NK-92 (cell line): ENCODE data around the gene CSN1S1.
"Not testable (repeated sequence)": the region's sequence is repeated elsewhere in the genome, so short reads cannot be mapped to it uniquely, and the experiment has no call there.

ENCODE experiments used
- DNase-seq: peaks from one replicate; lab custom pipeline; 2025; ENCODE audit not compliant: unreplicated experiment; lab: John Stamatoyannopoulos, UW

CSN1S1 gene, protein sequence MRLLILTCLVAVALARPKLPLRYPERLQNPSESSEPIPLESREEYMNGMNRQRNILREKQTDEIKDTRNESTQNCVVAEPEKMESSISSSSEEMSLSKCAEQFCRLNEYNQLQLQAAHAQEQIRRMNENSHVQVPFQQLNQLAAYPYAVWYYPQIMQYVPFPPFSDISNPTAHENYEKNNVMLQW

GRCh38 chr4:69930768-69931167 lies at the start of gene CSN1S1:
CSN1S1 (plus strand) TSS chr4:69931068; CDS start chr4:69932556, 1,488 bp downstream.
- DNase-seq: no peak

GRCh38 chr4:69881173-69881773 lies 49.6 kb upstream of the CSN1S1 start:
- no peak for DNase-seq

- DNase-seq: no peak
Measured at GRCh38 chr4:69882150-69882549, 48.7 kb upstream of the CSN1S1 start.

DNA sequence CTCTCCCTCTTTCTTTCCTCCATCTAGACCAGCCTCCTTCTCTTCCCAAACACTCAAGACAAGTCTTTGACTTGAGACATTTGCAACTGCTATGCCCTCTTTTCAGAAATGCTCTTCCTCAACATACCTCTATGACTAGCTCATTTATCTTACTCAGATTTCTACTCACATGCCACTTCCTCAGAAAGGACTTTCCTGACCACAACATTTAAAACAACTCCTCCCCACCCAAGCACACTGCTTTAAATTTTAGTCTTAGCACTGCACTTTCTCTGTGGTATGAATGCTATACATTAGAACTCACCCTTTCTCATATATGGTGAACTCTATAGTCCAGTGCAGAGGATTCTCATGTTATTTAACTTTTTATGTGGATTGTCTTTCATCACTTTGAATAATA lies 42.5 kb upstream of the CSN1S1 start:
- no peak for DNase-seq

DNA sequence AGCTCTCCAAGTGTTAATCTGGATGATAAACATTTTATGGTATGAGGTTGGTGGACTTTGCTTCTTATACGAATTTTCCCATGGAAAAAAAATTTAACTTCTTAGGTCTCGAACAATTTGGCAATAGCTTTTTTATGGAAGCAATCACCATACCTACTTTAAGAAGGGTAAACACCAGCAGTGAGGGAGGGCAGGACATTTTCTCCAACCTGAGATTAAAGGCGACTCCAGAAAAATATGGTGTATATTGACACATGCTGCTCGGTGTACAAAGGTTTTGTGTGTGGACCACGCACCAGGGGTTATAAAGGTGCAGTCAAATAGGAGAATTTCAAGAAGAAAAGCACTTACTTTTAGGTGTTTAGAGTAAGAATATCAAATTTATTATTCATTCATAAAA lies 36.7 kb upstream of the CSN1S1 start:
- no peak for DNase-seq

DNA sequence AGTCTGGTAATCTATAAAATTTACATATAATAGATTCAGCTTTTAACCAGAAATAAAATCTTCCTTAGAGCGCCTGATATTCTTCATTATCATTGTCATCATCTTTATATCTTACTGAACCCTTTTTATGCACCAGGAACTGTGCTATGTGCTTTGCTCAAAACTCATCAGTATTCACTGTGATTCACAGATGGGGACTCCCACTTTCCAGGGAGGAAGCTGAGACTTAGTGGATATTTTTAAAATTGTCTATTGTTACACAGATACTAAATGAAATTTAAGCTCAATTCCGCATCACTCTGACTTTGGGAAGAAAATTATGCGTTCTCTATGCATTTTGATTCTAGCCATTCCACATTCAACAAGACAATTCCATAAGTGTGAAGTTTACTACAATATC lies 36.1 kb upstream of the CSN1S1 start:
- DNase-seq: no peak

- no peak for DNase-seq
Measured at GRCh38 chr4:69896530-69897116, 34.2 kb upstream of the CSN1S1 start.

DNA sequence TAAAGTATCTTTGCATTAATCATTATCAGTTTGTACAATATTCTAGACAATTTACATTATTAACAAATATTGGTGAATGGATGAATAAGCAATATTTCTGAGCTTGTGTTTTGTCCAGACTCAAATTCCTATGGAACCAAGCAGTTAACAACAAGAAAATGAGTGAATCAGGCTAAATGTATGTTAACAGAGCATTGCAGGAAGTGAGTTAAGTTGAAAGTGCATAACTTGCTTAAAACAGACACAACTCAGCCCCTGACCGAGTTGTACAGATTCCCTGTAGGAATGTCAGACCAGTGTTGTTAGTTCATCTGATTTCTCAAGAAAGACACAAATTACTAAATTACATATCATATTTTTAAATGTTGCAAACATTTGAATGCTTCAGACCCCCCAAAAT lies 23.7 kb upstream of the CSN1S1 start:
- no peak for DNase-seq

DNA sequence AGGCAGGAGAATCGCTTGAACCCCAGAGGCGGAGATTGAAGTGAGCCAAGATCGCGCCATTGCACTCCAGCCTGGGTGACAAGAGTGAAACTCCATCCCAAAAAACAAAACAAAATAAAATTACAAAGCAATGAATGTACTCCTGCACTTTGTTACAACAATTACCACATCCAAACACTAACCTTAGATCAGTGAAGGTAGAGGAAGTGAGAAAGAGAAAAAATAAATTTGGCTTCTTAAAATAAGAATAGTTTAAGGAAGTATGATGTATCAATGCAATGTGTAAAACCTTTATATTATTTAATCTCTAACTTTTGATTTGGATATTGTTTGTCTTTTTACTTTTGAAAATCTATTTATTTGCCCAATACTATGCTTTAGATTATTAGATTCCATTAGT lies 21.7 kb upstream of the CSN1S1 start:
- no peak for DNase-seq

DNA sequence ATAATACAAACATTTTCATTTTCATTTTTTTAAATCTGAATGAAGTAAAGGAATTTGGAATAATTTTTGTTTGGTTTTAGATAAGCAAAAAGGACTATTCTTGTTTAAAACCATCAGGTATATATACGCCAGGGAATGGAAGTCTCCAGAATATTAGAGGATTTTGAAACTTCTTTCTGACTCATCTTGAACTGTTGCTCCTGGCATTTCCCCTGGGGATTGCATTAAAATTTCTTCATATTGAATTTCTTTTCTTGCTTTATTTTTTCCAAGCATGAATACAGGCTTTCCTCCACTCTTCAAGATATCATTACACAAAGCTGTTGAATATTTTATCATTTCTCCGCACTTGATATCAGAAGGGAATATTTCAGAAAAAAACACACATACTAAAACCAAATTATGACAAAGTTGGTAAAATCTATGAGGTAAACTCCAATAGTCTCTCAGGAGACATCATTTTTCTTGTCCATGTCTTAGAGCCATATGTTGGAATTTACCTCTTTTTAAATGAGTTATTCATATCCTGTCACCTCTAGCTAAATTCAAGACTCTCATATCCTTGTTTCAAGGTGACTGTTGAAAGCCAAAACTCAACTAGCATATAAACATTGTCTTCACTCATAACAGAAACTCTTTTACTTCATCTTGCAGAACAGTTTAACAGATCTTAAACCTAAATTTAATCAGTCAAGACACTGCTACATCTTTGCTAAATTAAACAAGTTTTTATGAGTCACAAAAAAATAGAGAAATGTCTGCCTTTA lies 20.7 kb upstream of the CSN1S1 start:
- DNase-seq: no peak

- no peak for DNase-seq
Measured at GRCh38 chr4:69920874-69921273, 10.0 kb upstream of the CSN1S1 start.

DNA sequence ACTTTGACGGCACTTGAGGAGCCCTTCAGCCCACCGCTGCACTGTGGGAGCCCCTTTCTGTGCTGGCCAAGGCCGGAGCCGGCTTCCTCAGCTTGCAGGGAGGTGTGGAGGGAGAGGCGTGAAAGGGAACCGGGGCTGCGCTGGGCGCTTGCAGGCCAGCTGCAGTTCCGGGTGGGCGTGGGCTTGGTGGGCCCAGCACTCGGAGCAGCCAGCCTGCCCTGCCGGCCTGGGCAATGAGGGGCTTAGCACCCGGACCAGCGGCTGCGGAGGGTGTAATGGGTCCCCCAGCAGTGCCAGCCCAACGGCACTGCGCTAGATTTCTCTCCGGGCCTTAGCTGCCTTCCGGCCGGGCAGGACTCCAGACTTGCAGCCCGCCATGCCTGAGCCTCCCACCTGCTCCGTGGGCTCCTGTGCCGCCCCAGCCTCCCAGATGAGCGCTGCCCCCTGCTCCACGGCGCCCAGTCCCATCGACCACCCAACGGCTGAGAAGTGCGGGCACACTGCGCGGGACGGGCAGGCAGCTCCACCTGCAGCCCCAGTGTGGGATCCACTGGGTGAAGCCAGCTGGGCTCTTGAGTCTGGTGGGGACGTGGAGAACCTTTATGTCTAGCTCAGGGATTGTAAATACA lies 7.0 kb upstream of the CSN1S1 start:
- not testable (repeated sequence) for DNase-seq

DNA sequence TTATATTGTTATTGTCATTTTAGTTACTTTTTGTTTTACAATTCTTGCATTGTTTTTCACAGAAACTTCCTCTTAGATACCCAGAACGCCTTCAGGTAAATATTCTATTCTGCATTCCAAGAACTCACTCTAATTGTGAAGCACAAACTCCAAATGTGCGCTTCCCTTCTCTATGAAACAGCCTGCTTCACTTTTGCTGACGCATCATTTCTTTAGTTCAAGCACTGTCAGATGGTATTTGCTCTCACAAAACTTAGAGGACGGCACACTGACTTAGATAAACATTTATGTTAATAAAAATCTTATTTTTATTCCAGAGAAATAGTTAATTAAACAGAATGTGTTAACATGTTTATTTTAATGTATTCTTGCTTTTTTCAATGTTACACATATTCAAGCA lies 3.3 kb downstream of the CSN1S1 start:
- no peak for DNase-seq

- DNase-seq: no peak
Measured at GRCh38 chr4:69936566-69936965, 5.7 kb downstream of the CSN1S1 start.

DNA sequence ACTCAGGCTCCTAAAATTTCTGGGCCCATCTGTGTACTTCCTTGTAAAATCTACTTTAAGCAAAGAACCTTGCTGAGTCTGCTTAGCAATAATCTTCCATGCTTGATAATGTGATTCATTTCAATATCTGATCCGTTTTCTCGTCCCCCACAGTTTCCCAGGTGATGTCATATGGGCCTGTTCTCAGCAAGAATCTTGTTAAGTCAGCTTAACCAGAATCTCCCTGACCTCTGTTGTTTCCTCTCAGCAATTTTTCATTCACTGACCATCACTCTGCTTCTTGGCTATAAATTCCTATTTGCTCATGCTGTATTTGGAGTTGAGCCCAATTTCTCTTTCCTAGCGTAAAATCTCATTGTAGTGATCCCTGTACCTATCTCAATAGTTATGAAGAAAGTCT lies 20.7 kb downstream of the CSN1S1 start:
- DNase-seq: no peak

GRCh38 chr4:69957209-69957608 lies 26.3 kb downstream of the CSN1S1 start:
- DNase-seq: no peak

- no peak for DNase-seq
Measured at GRCh38 chr4:69965628-69966027, 34.8 kb downstream of the CSN1S1 start, which contains the start of gene CSN2. CSN2 (minus strand) TSS chr4:69965728; CDS start chr4:69960995, 4,733 bp downstream.

GRCh38 chr4:69970071-69970470 lies 39.2 kb downstream of the CSN1S1 start:
- no peak for DNase-seq

DNA sequence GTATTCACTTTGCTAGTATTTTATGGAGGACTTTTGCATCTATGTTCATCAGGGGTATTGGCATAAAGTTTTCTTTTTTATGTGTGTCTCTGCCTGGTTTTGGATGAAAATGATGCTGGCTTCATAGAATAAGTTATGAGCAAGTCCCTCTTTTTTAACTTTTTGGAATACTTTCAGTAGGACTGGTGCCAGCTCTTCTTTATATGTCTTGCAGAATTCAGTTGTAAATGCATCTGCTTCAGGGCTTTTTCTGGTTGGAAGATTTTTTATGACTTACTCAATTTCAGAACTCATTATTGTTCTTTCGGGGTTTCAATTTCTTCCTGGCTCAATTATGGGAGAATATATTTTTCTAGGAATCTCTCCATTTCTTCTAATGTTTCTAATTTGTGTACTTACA lies 43.8 kb downstream of the CSN1S1 start:
- DNase-seq: no peak

GRCh38 chr4:69977582-69977981 lies 46.7 kb downstream of the CSN1S1 start:
- DNase-seq: no peak

DNA sequence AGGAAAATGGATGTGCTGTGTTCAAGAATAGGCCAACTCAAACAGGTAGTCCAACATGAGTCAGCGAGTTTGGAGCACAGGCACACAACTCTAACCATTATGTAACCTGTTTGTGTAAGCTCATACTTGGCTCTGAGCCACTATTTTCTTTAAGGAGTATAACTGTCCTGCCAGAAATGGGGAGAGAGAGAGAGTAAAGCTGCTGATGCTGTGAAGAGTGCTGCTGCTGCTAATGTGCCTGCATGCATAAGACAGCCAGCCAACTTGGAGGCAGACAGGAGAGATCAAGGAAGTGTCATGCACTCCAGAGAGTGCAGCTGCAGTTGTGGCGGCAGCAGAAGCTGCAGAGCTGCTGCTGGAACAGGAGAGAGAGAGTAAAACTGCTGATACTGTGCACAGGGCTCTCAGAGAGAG lies 53.2 kb downstream of the CSN1S1 start:
- no peak for DNase-seq
